Liver (tissue), 3 donors: Measurements from ENCODE around the gene ZNF543.

Experiments used
- CTCF ChIP-seq: fragments of 150-350 bp; IDR thresholded peaks from 2 replicates; pipeline ENCODE4 v1.5.1; 2017; ENCODE audit warnings: improper control_type of control experiment, low read depth, low read length; ENCODE audit not compliant: missing input control
- EGR1 ChIP-seq, 2 donors: IDR thresholded peaks; 2 replicates each; pipeline ENCODE4 v1.6.1; 2016 to 2018; ENCODE audit warnings: antibody characterized with exemption in 2 of 2, low read depth in 2 of 2
- MAX ChIP-seq: IDR thresholded peaks from 2 replicates; pipeline ENCODE4 v1.6.1; 2016; ENCODE audit warnings: antibody characterized with exemption
- NR2F2 ChIP-seq: IDR thresholded peaks from 2 replicates; pipeline ENCODE4 v1.6.1; 2016; ENCODE audit warnings: antibody characterized with exemption
- RAD21 ChIP-seq, 2 donors: IDR thresholded peaks; 2 replicates each; pipeline ENCODE4 v1.6.1; 2016; ENCODE audit warnings: antibody characterized with exemption in 2 of 2, mild to moderate bottlenecking in 2 of 2
- TAF1 ChIP-seq: conservative IDR thresholded peaks from 2 replicates; pipeline ENCODE4 v1.6.1; 2016; ENCODE audit warnings: antibody characterized with exemption, mild to moderate bottlenecking
- YY1 ChIP-seq: IDR thresholded peaks from 2 replicates; pipeline ENCODE4 v1.6.1; 2016; ENCODE audit warnings: antibody characterized with exemption, mild to moderate bottlenecking
- donor health status: healthy.
- donor health status: healthy.

GRCh38 chr19:57280165-57280961, 39.9 kb upstream of the ZNF543 start, which contains the start of gene ZNF460:
- peak in 1 of 2 donors; percentile 13 for TF ChIP-seq RAD21 (IDR thresholded peaks at IDR 0.05)
- no peak for TF ChIP-seq CTCF
- TF ChIP-seq NR2F2: peak; percentile 38
- peak in 1 of 2 donors; percentile 5 for TF ChIP-seq EGR1 (IDR thresholded peaks at IDR 0.05; ENCODE audit: low read depth in 2 of 2)
- peak; percentile 87 for TF ChIP-seq YY1
- TF ChIP-seq MAX: no peak
- TF ChIP-seq TAF1: peak; percentile 33
